NCI-H1417 (cell line): ENCODE data around the gene KIRREL3.

ENCODE experiments used
- DNase-seq, 3 experiments: peaks; one replicate each; lab custom pipeline; 2025; lab: John Stamatoyannopoulos, UW

The KIRREL3 gene

GRCh38 chr11:126578426-126578825 lies 422.1 kb downstream of the KIRREL3 start:
- no peak for DNase-seq

GRCh38 chr11:126578021-126578420 lies 422.5 kb downstream of the KIRREL3 start:
- DNase-seq, result no peak

- no peak for DNase-seq
Measured at GRCh38 chr11:126575849-126576248, 424.7 kb downstream of the KIRREL3 start.

GRCh38 chr11:126573325-126573978 lies 427.1 kb downstream of the KIRREL3 start:
- peak in 2 of 3 experiments; percentile 92 to 99 for DNase-seq

- DNase-seq, result peak in 1 of 3 experiments; percentile 28
Measured at GRCh38 chr11:126570489-126570888, 430.1 kb downstream of the KIRREL3 start.

- no peak for DNase-seq
Measured at GRCh38 chr11:126567419-126567818, 433.2 kb downstream of the KIRREL3 start.

GRCh38 chr11:126564566-126564965 lies 436.0 kb downstream of the KIRREL3 start:
- no peak for DNase-seq

GRCh38 chr11:126561327-126561893 lies 439.2 kb downstream of the KIRREL3 start:
- DNase-seq, result peak in 1 of 3 experiments; percentile 47

- peak in 1 of 3 experiments; percentile 46 for DNase-seq
Measured at GRCh38 chr11:126560221-126560620, 440.3 kb downstream of the KIRREL3 start.

- DNase-seq, result no peak
Measured at GRCh38 chr11:126548581-126549550, 451.7 kb downstream of the KIRREL3 start.

- DNase-seq, result no peak
Measured at GRCh38 chr11:126547691-126548090, 452.9 kb downstream of the KIRREL3 start.

- DNase-seq, result no peak
Measured at GRCh38 chr11:126547161-126547560, 453.4 kb downstream of the KIRREL3 start.

- DNase-seq, result no peak
Measured at GRCh38 chr11:126546694-126547093, 453.9 kb downstream of the KIRREL3 start.

GRCh38 chr11:126546191-126546590 lies 454.4 kb downstream of the KIRREL3 start:
- no peak for DNase-seq

- DNase-seq, result no peak
Measured at GRCh38 chr11:126545057-126545555, 455.5 kb downstream of the KIRREL3 start.

GRCh38 chr11:126544108-126545056 lies 456.2 kb downstream of the KIRREL3 start:
- peak in 2 of 3 experiments; percentile 68 to 73 for DNase-seq

- no peak for DNase-seq
Measured at GRCh38 chr11:126543691-126544090, 456.9 kb downstream of the KIRREL3 start.

GRCh38 chr11:126542334-126543015 lies 458.1 kb downstream of the KIRREL3 start:
- no peak for DNase-seq

- DNase-seq, result peak in 2 of 3 experiments; percentile 64 to 75
Measured at GRCh38 chr11:126538071-126538470, 462.5 kb downstream of the KIRREL3 start.

GRCh38 chr11:126537492-126537891 lies 463.1 kb downstream of the KIRREL3 start:
- DNase-seq, result no peak
